Epithelial cell of proximal tubule (primary cell): Measurements from ENCODE around the gene SRSF1. TPM values are rescaled to one million over a fixed set of nuclear protein-coding genes. Genes with fewer than 3 reads are reported as not detected.

ENCODE experiments used
- DNase-seq: peaks from one replicate; pipeline ENCODE4 v3.0.0-alpha.2; 2011; ENCODE audit warnings: low read depth
- H3K4me3 ChIP-seq: 2 replicates; pipeline ENCODE4 v1.5.1; 2011; ENCODE audit warnings: low read depth, mild to moderate bottlenecking, low read length
- total RNA-seq: library from RNA; depleted of rRNA; stranded (reverse); fragments of >200 nt; gene quantifications from 2 replicates; pipeline ENCODE4 v1.2.3, GENCODE V29; 2015
- TF ChIP-seq, protein P1 (sequence below): conservative IDR thresholded peaks from 2 replicates; pipeline ENCODE4 v1.5.1; 2012; ENCODE audit warnings: low read depth, mild to moderate bottlenecking, low read length

Gene SRSF1, protein sequence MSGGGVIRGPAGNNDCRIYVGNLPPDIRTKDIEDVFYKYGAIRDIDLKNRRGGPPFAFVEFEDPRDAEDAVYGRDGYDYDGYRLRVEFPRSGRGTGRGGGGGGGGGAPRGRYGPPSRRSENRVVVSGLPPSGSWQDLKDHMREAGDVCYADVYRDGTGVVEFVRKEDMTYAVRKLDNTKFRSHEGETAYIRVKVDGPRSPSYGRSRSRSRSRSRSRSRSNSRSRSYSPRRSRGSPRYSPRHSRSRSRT
- 293 and 299 TPM in 2 replicates for total RNA-seq

DNA sequence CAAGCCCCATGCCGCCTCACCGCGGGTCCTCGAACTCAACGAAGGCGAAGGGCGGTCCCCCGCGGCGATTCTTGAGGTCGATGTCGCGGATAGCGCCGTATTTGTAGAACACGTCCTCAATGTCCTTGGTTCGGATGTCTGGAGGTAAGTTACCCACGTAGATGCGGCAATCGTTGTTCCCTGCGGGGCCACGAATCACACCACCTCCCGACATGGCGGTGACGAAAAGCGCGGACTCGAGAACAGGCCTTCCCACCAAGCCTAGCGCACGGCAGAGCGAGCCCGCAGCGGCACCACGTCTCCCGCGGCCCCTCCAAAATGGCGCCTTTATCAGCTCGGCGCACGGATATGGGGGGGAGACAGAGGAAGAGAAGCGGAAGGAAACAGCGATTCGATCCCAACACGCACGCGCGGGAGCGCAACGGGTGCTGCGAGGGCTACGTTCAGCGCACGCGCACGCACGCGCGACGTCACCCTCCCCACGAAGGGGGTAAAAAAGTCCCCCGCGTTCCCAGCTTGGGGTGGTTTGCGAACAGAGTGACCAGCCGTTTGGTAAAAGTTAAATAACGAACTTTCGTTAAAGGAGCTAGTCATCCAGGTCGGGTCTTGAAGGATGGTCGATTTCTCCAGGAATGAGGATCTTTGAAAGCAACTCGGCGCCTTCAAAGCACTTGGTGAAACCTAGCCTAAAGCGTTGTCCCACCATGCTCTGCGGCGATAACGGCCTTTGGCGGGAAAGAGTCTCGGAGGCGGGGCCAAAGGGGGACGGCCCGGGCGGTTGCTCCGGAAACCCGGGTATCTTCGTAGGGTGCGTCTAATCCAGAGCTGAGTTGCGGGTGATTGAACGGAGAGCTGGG, at the start of gene SRSF1:
Gene SRSF1, minus strand, starts transcription at position 323 of the 857 bp plus-strand sequence. Its CDS starts 109 bp downstream, at position 214.
- DNase-seq, result peak; percentile 75
- H3K4me3 ChIP-seq, result peak within 1 kb of the TSS; percentile 75
- TF ChIP-seq, protein P1, sequence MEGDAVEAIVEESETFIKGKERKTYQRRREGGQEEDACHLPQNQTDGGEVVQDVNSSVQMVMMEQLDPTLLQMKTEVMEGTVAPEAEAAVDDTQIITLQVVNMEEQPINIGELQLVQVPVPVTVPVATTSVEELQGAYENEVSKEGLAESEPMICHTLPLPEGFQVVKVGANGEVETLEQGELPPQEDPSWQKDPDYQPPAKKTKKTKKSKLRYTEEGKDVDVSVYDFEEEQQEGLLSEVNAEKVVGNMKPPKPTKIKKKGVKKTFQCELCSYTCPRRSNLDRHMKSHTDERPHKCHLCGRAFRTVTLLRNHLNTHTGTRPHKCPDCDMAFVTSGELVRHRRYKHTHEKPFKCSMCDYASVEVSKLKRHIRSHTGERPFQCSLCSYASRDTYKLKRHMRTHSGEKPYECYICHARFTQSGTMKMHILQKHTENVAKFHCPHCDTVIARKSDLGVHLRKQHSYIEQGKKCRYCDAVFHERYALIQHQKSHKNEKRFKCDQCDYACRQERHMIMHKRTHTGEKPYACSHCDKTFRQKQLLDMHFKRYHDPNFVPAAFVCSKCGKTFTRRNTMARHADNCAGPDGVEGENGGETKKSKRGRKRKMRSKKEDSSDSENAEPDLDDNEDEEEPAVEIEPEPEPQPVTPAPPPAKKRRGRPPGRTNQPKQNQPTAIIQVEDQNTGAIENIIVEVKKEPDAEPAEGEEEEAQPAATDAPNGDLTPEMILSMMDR, result no peak

- H3K4me3 ChIP-seq, result no peak overlapping the region
- TF ChIP-seq, protein P1, result no peak
- no peak for DNase-seq
Observed at GRCh38 chr17:58056476-58056875, 49.4 kb upstream of the SRSF1 start.

DNA sequence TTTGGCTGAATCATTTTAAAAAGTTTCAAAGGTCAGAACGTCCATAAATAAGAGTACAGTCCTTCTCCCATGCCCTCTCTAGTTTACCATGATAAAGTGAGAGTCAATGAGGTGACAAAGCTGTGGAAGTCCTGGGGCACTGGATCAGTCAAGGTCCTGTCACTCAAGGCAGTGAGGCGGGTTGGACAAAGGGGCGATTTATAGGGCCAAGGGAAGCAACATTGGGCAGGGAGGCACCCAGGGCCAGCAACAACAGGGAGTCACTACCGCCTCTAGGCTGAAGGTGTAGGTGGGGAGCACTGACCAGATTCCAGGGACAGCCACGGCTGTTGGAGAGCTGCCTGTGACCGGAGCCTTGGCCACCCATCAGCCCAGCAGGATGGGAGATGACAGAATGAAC, 47.6 kb upstream of the SRSF1 start:
- no peak for DNase-seq
- H3K4me3 ChIP-seq, result no peak overlapping the region
- TF ChIP-seq, protein P1, result no peak

- no peak for DNase-seq
- no peak overlapping the region for H3K4me3 ChIP-seq
- TF ChIP-seq, protein P1, result no peak
Observed at GRCh38 chr17:58052945-58053715, 46.1 kb upstream of the SRSF1 start.

DNA sequence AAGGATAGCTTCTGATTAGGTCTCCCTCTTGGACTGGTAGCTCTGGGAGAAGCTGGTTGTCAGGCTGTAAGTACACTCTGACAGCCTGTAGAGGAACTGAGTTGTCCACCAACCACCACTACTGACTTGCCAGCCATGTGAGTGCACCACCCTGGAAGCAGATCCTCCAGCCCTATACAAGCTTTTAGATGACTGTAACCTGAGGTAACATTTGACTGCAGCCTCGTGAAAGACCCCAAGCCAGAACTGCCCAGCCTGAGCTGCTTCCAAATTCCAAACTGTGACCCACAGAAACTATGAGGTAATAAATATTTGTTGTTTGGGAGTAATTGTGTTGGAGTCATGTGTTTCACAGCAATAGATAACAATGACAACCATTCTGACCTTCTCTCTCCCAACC, 45.4 kb upstream of the SRSF1 start:
- TF ChIP-seq, protein P1, result no peak
- no peak overlapping the region for H3K4me3 ChIP-seq
- DNase-seq, result no peak

- DNase-seq, result no peak
- H3K4me3 ChIP-seq, result no peak overlapping the region
- TF ChIP-seq, protein P1, result no peak
Observed at GRCh38 chr17:58051468-58051867, 44.4 kb upstream of the SRSF1 start.
